ENCODE results near the gene LCP2. TPM values are rescaled to one million over a fixed set of nuclear protein-coding genes. Genes with fewer than 3 reads are reported as not detected.
"Not testable (repeated sequence)": the region's sequence is repeated elsewhere in the genome, so short reads cannot be mapped to it uniquely, and the experiment has no call there.

Gene LCP2
- total RNA-seq, 1 donor from 2014 or later = not detected

GRCh38 chr5:170247363-170247762 lies 50.2 kb downstream of the LCP2 start:
- no peak for TF ChIP-seq CTCF (conservative IDR thresholded peaks at IDR 0.05; ENCODE audit: low read depth, low read length)
- DNase-seq (ENCODE audit: low read depth) = no peak
- H3K4me3 ChIP-seq (ENCODE audit: low read depth, low read length) = no peak overlapping the region

- no peak for DNase-seq (ENCODE audit: low read depth)
- H3K4me3 ChIP-seq (ENCODE audit: low read depth, low read length) = no peak overlapping the region
- no peak for TF ChIP-seq CTCF (conservative IDR thresholded peaks at IDR 0.05; ENCODE audit: low read depth, low read length)
Observed at GRCh38 chr5:170246126-170246870, 51.3 kb downstream of the LCP2 start.

- DNase-seq (ENCODE audit: low read depth) = not testable (repeated sequence)
Observed at GRCh38 chr5:170245436-170245835, 52.1 kb downstream of the LCP2 start.

GRCh38 chr5:170238456-170239196 lies 59.0 kb downstream of the LCP2 start:
- no peak for DNase-seq (ENCODE audit: low read depth)
- no peak for TF ChIP-seq CTCF (conservative IDR thresholded peaks at IDR 0.05; ENCODE audit: low read depth, low read length)
- H3K4me3 ChIP-seq (ENCODE audit: low read depth, low read length) = no peak overlapping the region

More at GRCh38 chr5:170245436-170245835, 52.1 kb downstream of the LCP2 start:
- H3K4me3 ChIP-seq (ENCODE audit: low read depth, low read length) = not testable (repeated sequence)

- TF ChIP-seq CTCF (conservative IDR thresholded peaks at IDR 0.05; ENCODE audit: low read depth, low read length) = no peak
- DNase-seq (ENCODE audit: low read depth) = no peak
- H3K4me3 ChIP-seq (ENCODE audit: low read depth, low read length) = no peak overlapping the region
Observed at GRCh38 chr5:170235876-170236864, 61.4 kb downstream of the LCP2 start.

GRCh38 chr5:170233358-170233892 lies 64.2 kb downstream of the LCP2 start:
- no peak overlapping the region for H3K4me3 ChIP-seq (ENCODE audit: low read depth, low read length)
- no peak for TF ChIP-seq CTCF (conservative IDR thresholded peaks at IDR 0.05; ENCODE audit: low read depth, low read length)
- DNase-seq (ENCODE audit: low read depth) = no peak
